GM12891 (cell line): ENCODE results near the gene SLC29A4.
"Not testable (repeated sequence)": the region's sequence is repeated elsewhere in the genome, so short reads cannot be mapped to it uniquely, and the experiment has no call there.

Source experiments
- DNase-seq: peaks from one replicate; pipeline ENCODE4 v3.0.0; 2011; ENCODE audit warnings: low spot score; ENCODE audit not compliant: insufficient read length
- FAIRE-seq: peaks from 2 replicates; lab custom pipeline; 2011; peaks lifted over from hg19 to GRCh38; lab: Jason Lieb, UNC
- PAX5 ChIP-seq: IDR thresholded peaks from 2 replicates; pipeline ENCODE4 v1.6.1; 2011; ENCODE audit warnings: low read length, moderate library complexity, mild to moderate bottlenecking; ENCODE audit not compliant: insufficient read depth, severe bottlenecking
- POLR2A ChIP-seq: IDR thresholded peaks from 2 replicates; pipeline ENCODE4 v1.6.1; 2011; ENCODE audit warnings: low read depth, low read length, control low read depth
- POLR2AphosphoS5 ChIP-seq: IDR thresholded peaks from 2 replicates; pipeline ENCODE4 v1.6.1; 2011; ENCODE audit warnings: low read depth, low read length, control low read depth
- POU2F2 ChIP-seq: IDR thresholded peaks from 2 replicates; pipeline ENCODE4 v1.6.1; 2011; ENCODE audit warnings: low read depth, mild to moderate bottlenecking, control low read depth, low read length, moderate library complexity
- SPI1 ChIP-seq: IDR thresholded peaks from 2 replicates; pipeline ENCODE4 v1.6.1; 2011; ENCODE audit warnings: low read depth, low read length, control low read depth
- TAF1 ChIP-seq: IDR thresholded peaks from 2 replicates; pipeline ENCODE4 v1.6.1; 2011; ENCODE audit warnings: low read depth, low read length, control low read depth

Gene SLC29A4

GRCh38 chr7:5320391-5320790 is 37.6 kb downstream of the SLC29A4 start:
- FAIRE-seq (no peak), DNase-seq (no peak)
- no peak for TF ChIP-seq POU2F2
- no peak for TF ChIP-seq POLR2A
- TF ChIP-seq POLR2AphosphoS5, result no peak
- no peak for TF ChIP-seq PAX5
- no peak for TF ChIP-seq TAF1
- no peak for TF ChIP-seq SPI1

- TF ChIP-seq POLR2AphosphoS5 (no peak), POLR2A (no peak), SPI1 (no peak), TAF1 (no peak), PAX5 (no peak), POU2F2 (no peak)
- FAIRE-seq (no peak), DNase-seq (no peak)
Observed at GRCh38 chr7:5320802-5321396, 38.2 kb downstream of the SLC29A4 start.

DNA sequence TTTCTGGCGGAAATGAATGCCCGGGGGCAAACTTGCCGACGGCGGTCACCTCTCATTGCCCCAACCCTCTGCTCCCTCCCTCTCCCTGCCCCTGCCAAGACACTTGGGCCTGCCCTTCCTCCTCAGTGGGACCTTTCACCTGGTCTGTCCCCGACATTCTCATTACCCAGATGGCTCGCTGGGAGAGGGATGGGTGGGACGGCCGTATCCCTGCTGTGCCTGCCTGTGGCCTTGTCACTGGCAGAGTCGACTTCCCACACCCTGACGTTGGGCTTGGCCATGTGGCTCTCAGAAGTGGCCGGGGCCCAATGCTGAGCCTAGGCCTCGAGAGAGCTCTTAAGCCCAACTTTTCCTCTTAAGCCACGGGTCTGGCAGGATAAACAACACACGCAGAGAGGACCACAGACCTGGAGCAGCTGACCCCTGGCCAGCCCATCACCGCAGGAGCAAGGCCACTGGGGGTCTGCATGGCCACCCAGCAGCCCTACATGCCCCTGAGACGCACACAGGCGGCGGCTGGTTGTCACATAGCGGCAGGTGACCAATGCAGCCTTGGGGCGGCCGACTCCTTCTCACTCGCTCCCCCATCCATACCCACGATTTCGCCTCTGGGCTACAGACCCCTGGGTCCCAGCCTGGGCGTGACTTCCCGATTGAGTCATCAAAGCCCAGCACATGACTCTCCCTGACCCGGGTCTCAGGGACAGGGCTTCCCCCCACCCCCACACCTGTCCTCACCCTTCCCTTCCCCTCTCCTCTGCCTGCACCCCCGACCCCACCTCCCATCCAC is 40.1 kb downstream of the SLC29A4 start:
- FAIRE-seq (no peak), DNase-seq (no peak)
- TF ChIP-seq POLR2AphosphoS5 (no peak), POLR2A (no peak), TAF1 (no peak), POU2F2 (no peak), SPI1 (no peak), PAX5 (no peak)

- not testable (repeated sequence) for DNase-seq, FAIRE-seq
Observed at GRCh38 chr7:5323800-5324781, 41.3 kb downstream of the SLC29A4 start.

DNA sequence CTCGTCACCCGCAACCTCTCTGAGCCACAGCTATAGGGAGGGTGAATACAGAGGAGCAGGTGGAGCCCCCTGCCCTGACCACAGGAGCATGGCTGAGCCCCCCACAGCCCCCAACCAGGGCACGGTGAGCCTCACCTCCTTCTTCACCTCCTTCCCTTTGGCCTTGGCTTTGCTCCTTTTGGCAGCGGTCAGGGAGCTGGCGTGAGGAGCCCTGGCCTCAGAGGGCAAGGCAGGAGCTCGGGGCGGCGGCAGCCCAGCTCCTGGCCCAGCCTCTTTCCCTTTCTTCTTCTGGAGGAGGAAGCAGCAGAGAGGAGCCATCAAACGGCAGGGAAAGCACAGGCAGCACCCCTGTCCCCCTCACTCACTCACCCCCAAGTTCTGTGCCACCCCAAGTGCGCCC is 42.2 kb downstream of the SLC29A4 start:
- TF ChIP-seq POU2F2 (no peak), POLR2AphosphoS5 (no peak), SPI1 (no peak), PAX5 (no peak), TAF1 (no peak)
- FAIRE-seq (no peak), DNase-seq (no peak)

DNA sequence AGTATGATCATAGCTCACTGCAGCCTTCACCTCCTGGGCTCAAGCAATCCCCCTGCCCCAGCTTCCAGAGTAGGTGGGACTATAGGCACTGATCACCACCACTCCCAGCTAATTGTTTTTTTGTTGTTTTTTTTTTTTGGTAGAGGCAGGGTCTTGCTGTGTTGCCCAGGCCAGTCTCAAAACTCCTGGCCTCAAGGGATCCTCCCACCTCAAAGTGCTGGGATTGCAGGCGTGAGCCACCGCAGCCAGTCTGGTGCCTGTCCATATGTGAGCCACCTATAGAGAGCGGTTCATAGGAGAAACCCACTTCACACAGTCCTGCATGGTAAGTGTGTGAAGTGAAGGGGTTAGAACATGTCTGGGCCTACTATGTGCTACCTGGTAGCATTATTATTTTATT is 47.5 kb downstream of the SLC29A4 start:
- TF ChIP-seq POLR2AphosphoS5 (no peak), SPI1 (no peak), TAF1 (no peak), PAX5 (no peak), POU2F2 (no peak), POLR2A (no peak)
- FAIRE-seq, result no peak
- no peak for DNase-seq

GRCh38 chr7:5332579-5332978 is 49.8 kb downstream of the SLC29A4 start:
- no peak for FAIRE-seq

DNA sequence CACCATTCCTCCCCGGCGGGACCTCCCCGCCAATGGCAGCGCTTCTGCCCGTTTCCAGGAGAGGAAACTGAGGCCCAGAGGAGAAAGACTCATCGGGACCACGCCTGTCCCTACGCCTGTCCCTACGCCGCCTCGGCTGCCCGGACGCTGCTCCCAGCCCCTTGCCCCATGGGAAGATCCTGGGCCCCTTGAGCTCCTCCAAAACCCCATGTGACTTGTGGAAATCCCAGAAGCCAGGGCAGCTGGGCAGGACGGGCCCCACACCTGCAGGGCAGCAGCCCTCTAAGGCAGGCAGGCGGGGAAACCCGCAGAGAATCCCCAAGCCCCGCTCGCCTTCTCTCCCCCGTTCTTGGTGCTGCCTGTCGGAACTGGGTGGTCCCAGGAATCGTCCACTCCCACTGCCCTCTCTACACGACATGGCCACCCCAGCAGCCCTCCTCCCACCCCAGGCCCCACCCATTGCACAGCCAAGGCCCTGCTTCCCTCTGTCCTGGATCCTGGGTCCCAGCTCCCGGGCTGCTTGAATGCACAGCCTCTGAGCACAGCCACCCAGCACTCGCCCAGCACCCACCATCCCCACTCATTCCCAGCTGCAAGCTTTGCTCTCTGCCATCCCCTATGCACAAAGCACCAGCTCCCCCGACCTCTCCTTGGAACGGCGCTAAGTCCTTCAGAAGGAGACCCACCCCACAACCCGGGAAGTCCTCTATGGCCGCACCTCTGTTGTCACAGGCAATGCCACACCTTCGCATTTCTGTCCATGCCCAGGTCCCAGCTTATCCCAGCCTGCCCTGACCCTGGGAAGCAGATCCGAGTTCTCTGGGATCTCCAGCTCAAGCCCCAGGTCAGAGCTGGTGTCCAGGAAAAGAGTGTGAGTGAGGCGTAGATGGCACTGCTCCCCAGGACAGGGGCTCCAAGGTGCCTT is 50.6 kb downstream of the SLC29A4 start:
- TF ChIP-seq POU2F2 (no peak), SPI1 (no peak), TAF1 (no peak), POLR2AphosphoS5 (no peak), PAX5 (no peak), POLR2A (no peak)
- FAIRE-seq, result no peak
- no peak for DNase-seq

More at GRCh38 chr7:5332579-5332978, 49.8 kb downstream of the SLC29A4 start:
- DNase-seq, result no peak
- no peak for TF ChIP-seq POU2F2
- TF ChIP-seq POLR2A, result no peak
- no peak for TF ChIP-seq POLR2AphosphoS5
- no peak for TF ChIP-seq PAX5
- TF ChIP-seq TAF1, result no peak
- no peak for TF ChIP-seq SPI1

- TF ChIP-seq POLR2A, result no peak
- no peak for TF ChIP-seq SPI1
- TF ChIP-seq TAF1, result no peak
- TF ChIP-seq POU2F2, result no peak
- TF ChIP-seq POLR2AphosphoS5, result no peak
- TF ChIP-seq PAX5, result no peak
- no peak for DNase-seq
- FAIRE-seq, result peak; percentile 56
Observed at GRCh38 chr7:5334671-5335070, 51.9 kb downstream of the SLC29A4 start.
